ENCODE data around the gene HNF4A.

The HNF4A gene

GRCh38 chr20:44445742-44446710 lies 90.5 kb downstream of the HNF4A start:
- no peak for DNase-seq (ENCODE audit: low spot score)

DNA sequence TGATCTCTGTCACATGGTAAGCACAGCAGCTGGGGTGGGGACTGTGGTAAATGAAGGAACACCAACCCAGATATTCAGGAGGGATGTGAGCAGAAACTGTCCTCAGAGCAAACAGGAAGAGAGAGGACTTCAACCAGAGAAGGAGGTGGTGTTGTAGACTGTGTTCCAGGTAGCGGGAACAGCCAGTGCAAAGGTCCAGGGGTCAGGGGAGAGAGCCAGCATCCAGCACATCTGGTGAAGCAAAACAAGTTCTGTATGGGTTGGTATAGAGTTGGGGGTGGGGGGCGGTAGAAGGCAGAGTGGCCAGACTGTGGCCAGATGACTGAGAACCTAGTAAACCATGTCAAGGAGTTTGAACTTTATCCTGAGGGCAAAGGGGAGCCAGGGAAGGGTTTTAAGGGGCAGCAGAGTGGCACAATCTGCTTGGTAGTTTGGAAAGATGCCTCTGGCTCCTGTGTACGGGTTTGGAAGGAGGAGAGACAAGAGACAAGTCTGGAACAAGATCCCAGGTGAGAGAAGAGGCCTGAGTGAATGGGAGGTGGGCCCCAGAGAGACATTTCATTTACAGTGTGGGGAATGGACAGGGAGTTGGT lies 92.4 kb downstream of the HNF4A start:
- no peak for DNase-seq (ENCODE audit: low spot score)

DNA sequence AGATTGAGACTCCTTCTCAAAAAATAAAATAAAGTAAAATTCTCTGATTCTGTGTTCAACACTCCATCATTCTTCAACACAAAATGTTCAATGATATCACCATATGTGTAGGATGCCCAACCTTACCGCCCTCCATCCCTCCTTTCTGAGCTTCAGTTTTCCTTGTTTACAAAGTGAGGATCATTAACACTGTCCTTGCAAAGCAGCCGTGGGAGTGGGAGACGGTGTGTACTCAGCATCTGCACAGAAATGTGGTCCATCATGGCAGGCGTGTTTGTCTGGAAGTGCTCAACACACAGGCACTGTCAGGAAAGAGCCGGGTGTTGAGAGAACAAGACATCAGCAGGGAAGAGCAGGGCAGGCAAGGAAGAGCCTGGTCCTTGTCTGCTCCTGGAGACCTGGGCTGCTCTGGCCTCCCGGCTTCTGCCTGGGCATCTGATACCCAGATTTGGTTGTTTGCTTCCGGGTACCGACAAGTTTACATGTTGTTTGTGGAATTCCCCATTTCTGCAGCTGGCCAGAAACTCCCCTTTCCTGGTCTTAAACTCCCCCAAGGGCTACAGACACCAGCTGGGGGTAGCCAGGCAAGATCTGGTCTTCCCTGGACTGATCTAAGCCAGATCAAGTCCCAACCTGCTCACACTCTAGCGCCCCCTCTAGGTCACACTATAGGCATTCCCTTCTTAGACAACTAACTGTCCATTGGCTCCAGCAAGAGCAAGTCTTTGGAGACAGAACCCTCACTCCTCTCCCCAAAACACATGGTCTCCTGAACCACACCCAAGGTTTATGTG lies 93.5 kb downstream of the HNF4A start:
- no peak for DNase-seq (ENCODE audit: low spot score)

- DNase-seq (ENCODE audit: low spot score) = no peak
Measured at GRCh38 chr20:44449864-44450263, 94.4 kb downstream of the HNF4A start.

- DNase-seq (ENCODE audit: low spot score) = no peak
Measured at GRCh38 chr20:44450281-44450889, 94.9 kb downstream of the HNF4A start.

GRCh38 chr20:44450903-44451450 lies 95.5 kb downstream of the HNF4A start:
- DNase-seq (ENCODE audit: low spot score) = no peak

DNA sequence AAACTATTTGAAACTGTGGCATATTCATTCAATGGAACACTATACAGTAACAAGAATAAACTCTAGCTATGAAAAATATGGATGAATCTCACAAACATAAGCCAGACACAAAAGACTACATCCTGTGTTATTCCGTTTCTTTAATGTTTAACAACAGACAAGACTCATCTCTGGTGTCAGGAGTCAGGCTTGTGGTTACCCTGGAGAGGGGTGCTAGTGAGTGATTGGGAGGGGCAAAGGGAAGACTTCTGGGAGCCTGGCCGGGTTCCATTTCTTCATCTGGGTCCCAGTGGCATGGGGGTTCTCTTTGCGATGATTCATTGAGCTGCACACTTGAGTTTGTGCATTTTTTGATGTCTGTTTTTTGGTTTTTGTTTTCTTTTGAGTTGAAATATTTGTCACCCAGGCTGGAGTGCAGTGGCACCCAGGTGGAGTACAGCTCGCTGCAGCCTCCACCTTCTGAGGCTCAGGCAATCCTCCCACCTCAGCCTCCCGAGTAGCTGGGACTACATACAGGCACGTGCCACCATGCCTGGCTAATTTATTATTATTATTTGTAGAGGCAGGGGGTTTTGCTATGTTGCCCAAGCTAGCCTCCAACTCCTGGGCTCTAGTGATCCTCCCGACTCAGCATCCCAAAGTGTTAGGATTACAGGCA lies 98.9 kb downstream of the HNF4A start:
- no peak for DNase-seq (ENCODE audit: low spot score)

DNA sequence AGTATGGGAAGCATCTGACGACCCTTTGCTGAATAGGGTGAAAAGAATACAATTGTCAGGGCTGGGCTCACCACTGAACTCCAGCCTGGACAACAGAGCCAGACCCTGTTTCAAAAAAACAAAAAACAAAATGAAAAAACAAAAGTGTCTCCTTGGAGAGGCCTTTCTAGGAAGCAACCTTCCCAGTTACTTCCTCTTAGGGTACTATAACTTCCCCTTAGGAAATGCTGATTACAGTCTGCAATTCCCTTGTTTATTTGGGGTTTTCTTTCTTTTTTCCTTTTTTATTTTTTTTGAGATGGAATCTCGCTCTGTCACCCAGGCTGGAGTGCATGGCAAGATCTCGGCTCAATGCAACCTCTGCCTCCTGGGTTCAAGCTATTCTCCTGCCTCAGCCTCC lies 99.6 kb downstream of the HNF4A start:
- DNase-seq (ENCODE audit: low spot score) = no peak

- DNase-seq (ENCODE audit: low spot score) = no peak
Measured at GRCh38 chr20:44456611-44457010, 101.1 kb downstream of the HNF4A start.

DNA sequence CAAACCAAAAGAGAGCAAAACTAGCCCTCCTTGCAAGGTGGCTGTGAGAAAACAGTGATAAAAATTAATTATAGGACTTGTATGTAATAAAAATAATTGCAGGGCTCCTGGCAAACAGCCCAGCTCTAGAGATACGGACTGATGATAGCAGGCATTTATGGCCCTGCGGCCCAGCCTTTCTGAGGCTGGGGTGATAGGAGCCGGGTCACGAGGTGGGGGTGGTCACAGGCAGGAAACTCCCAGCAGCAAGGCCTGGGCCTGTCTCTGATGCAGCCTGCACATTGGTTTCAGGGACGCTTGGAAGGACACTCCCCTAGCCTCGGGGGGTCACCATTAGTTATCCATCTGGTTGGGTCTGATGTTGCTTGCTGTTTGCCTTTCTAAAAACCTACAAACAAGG lies 101.5 kb downstream of the HNF4A start:
- DNase-seq (ENCODE audit: low spot score) = no peak

DNA sequence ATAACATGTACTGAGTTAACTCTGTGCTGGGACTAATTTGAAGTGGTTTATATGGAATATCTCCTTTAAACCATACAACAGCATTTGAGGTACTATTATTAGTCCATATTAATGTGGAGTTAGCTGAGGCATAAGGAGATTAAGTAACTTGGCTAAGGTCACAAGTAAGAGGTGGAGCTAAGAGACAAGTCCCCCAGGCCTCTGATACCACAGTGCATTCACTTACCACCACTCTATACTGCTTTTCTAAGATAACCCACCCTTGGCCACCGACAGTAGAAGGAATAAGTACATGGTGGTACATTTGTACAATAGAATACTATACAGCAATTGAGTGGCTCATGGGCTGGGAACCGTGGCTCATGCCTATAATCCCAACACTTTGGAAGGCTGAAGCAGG lies 103.8 kb downstream of the HNF4A start:
- no peak for DNase-seq (ENCODE audit: low spot score)

GRCh38 chr20:44460795-44461141 lies 105.3 kb downstream of the HNF4A start:
- peak; percentile 16 for DNase-seq (ENCODE audit: low spot score)

- DNase-seq (ENCODE audit: low spot score) = no peak
Measured at GRCh38 chr20:44461142-44461802, 105.8 kb downstream of the HNF4A start.

DNA sequence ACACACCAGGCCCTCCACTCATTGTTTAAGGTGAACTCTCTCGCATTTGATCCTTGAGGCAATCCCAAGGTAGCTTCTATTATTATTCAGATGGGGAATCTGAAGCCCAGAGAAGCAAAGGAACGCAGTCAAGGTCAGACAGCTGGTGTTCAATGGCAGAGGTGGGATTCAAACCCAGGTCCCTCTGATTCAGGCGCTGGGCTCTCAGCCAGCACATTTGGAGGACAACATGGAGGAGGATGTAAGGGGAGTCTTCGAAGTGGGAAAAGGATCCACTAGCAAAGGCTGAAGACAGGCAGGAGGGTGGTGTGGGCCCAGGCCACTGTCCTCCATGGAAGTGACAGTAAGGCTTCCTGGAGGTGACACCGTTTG lies 106.3 kb downstream of the HNF4A start:
- no peak for DNase-seq (ENCODE audit: low spot score)

- no peak for DNase-seq (ENCODE audit: low spot score)
Measured at GRCh38 chr20:44463466-44463865, 108.0 kb downstream of the HNF4A start.

DNA sequence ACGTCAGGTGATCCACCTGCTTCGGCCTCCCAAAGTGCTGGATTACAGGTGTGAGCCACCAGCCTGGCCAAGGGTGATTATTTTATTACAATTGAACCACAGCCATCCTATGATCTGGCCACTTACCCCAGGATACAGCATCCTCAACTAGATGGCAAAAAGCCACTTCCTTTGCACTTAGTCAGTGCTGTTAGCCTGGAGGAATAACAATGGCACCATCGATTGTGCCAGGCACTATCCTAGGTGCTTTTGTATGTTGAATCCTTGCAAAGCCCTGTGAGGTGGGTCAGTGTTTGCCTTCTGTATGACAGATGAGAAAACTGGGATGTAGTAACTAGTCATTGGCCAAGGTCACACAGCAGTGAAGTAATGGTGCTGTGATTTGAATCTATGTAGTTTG lies 109.0 kb downstream of the HNF4A start:
- no peak for DNase-seq (ENCODE audit: low spot score)

GRCh38 chr20:44465001-44465560 lies 109.6 kb downstream of the HNF4A start:
- DNase-seq (ENCODE audit: low spot score) = no peak

GRCh38 chr20:44467289-44467883 lies 111.9 kb downstream of the HNF4A start:
- DNase-seq (ENCODE audit: low spot score) = no peak

- DNase-seq (ENCODE audit: low spot score) = no peak
Measured at GRCh38 chr20:44468044-44468782, 112.7 kb downstream of the HNF4A start.

DNA sequence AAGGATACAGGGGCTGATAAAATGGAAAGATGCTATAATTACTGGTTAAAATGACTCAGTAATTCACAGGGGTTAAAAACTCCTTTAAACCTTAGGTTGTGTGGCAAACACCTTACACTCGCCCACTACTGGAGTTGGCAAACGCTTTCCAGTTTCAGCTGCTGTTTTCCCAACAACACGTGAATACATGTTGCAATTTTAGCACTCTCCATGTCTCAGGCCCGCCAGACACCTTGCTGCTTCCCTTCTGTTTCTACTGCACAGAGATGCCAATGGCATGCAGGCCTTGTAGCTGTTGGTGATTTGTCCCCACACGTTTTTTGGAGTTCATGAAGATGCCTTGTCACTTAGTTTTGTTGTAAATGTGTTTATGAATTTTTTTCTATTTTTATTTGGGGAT lies 114.8 kb downstream of the HNF4A start:
- no peak for DNase-seq (ENCODE audit: low spot score)
